HAP-1 (cell line): ENCODE data around the gene FCN3.
A peak's percentile ranks its signal among the peaks of the same experiment; 100 is the strongest.

ENCODE experiments used
- DNase-seq, 2 experiments: peaks; one replicate each; pipeline ENCODE4 v3.0.0-alpha.2; 2016 to 2020; ENCODE audit warnings: low spot score in 2 of 2
- H3K27me3 ChIP-seq: fragments of 250-450 bp; sonication (Bioruptor Pico); 2 replicates; pipeline ENCODE4 v1.5.1; 2020; ENCODE audit warnings: low read depth, mild to moderate bottlenecking, moderate library complexity
- H3K36me3 ChIP-seq: fragments of 250-450 bp; sonication (Bioruptor Pico); replicated peaks from 2 replicates; pipeline ENCODE4 v1.5.1; 2020; ENCODE audit warnings: mild to moderate bottlenecking
- H3K4me1 ChIP-seq: fragments of 250-450 bp; sonication (Bioruptor Pico); 2 replicates; pipeline ENCODE4 v1.5.1; 2020; ENCODE audit warnings: mild to moderate bottlenecking
- H3K4me3 ChIP-seq: fragments of 250-450 bp; sonication (Bioruptor Pico); 2 replicates; pipeline ENCODE4 v1.5.1; 2020; ENCODE audit warnings: mild to moderate bottlenecking, moderate library complexity
- H3K9me3 ChIP-seq: fragments of 250-450 bp; sonication (Bioruptor Pico); 2 replicates; pipeline ENCODE4 v1.5.1; 2020; ENCODE audit warnings: mild to moderate bottlenecking, moderate library complexity
- in situ Hi-C: fragments of 300-500 bp; cut with MboI; formaldehyde crosslinking; loops from 3 replicates; pipeline ENCODE4 v1.14.3; 2020; ENCODE audit warnings: low sequenced_read_pairs, inconsistent platforms, mixed read lengths

FCN3 gene

DNA sequence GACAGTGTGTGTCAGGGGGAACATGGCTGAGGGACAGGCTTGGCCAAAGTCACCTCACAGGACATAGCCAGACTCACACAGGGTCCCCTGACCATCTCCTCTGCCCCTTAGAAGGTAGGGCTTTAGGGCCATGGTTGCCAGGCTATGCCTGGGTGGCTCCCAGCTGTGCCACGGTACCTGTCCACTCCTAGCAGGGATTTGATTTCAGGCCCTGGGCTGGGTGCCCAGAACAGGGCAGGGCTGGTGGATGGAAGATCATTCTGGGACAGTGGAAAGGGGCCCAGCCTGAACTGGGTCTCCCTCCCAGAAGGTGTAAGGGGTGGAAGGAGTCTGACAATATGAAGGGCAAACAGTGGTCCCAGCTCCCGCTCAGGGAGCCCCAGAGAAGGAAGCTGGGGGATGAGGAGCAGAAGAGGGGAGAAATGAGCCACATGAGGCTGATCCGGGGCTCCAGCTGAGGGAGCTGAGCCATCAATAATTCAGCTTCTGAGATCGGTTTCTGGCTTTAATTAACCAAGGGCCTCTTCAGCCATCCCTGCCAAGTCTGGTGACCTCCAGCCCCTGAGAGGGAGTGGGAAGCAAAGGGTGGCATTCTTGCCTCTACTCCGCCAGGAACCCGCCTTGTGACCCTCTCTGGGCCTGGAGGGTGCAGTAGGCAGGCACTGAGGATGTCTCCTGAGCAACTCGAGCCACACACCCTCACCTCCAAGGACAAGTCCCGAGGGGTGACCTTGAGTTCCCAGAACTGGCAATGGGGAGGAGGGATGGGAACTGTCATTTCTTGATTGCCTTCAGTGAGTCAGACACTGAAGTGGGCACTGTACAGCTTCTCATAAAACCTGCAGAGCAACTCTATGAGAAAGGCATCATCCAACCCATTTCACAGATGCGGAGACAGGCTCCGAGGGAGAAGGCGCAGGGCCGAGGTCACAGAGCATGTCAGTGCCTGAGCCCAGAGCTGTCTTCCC, 6.4 kb upstream of the FCN3 start:
- in situ Hi-C loops, result loop anchor here (10.0 kb wide), 1 partner anchor 276 kb away; no protein-coding TSS in a partner anchor
- no peak for DNase-seq
- Histone ChIP-seq H3K36me3 (no peaks in the 10 kb centered on the region), H3K27me3 (no peaks in the 10 kb centered on the region), H3K4me3 (no peak overlapping the region), H3K9me3 (no peaks in the 10 kb centered on the region), H3K4me1 (no peaks in the 10 kb centered on the region)

DNA sequence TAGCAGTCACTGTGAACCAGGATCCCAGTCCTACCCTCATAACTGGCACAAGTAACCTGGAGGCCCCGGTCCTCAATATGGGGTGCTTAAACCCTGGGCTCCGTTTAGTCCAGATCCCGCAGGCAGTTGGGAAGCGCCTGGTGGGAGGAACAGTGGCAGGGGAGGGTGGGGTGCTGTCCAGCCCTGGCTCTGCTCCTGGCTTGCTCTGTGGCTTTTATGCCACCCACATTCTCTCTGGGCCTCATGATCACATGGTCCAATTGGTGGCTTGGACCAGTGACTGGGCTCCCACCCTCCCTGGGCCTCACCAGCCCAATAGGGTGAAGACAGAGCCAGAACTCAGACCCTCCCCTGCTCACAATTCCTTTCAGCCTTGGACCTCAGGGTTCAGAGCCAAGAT, 5.6 kb upstream of the FCN3 start:
- in situ Hi-C loops, result loop anchor here (10.0 kb wide), 1 partner anchor 275 kb away; no protein-coding TSS in a partner anchor
- Histone ChIP-seq H3K36me3 (no peaks in the 10 kb centered on the region), H3K4me1 (no peaks in the 10 kb centered on the region), H3K4me3 (no peak overlapping the region), H3K27me3 (no peaks in the 10 kb centered on the region), H3K9me3 (no peaks in the 10 kb centered on the region)
- DNase-seq, result no peak

DNA sequence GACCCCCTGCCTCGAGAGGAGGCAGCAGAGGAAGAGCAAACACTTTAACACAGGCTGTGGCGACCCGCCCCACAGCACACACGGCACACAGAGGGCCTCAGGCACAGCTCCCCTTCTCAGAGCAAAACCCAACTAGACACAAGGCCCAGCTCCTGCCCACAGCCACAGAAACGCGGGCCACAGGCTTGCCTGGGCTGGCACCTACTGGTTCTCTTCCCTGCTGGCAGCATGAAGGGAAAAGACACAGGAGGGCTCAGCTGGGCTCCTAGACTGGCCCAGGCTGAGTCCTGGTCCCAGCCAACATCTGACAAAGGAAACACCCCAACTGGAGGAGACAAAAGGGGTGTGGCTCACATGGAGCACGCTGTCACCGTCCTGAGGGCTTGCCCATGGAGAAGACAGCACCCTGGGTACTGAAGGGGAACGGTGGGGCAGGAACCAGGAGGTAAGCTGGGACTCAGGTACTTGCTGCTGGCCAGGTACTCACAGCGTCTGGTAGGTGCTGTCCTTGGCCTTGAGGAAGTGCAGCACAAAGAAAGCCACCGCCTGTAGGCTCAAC, 5.0 kb upstream of the FCN3 start:
- no peak overlapping the region for H3K4me3 ChIP-seq
- no peaks in the 10 kb centered on the region for H3K4me1 ChIP-seq
- H3K9me3 ChIP-seq, result no peaks in the 10 kb centered on the region
- in situ Hi-C loops, result loop anchor here (10.0 kb wide), 1 partner anchor 275 kb away; no protein-coding TSS in a partner anchor
- H3K36me3 ChIP-seq, result no peaks in the 10 kb centered on the region
- H3K27me3 ChIP-seq, result no peaks in the 10 kb centered on the region
- DNase-seq, result no peak

DNA sequence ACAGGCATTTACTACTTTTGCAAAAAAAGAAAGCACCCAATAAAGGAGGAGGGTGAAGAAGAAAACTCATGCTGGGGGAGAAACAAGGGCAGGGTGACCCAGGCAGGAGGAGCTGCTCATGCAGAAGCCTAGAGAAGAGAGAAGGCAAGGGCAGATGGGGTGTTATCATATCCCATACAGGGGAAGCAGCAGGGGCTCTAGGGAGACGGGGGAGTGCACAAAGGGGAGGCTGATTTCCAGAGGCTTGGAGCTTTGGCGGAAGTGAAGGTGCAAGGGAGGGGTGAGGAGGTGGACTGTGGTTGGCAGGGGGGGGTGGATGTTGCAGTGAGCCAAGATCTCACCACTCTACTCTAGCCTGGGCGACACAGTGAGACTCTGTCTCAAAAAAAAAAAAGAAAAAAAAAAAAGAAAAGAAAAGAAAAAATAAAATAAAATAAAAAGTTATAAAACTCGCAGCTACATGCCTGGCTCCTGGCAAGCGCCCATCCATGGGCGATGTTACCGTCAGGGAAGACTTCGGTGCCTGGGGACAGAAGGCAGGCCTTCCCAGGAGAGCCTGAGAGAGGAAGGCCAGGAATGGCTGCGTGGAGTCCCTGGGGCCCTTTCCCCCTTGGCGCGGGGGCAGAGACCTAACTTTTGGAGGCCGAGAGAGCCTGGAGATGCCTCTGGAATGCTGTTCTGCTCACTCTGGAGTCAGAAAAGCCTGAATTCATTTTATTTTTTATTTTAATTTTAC, 3.3 kb upstream of the FCN3 start:
- H3K4me1 ChIP-seq, result no peaks in the 10 kb centered on the region
- DNase-seq, result no peak
- H3K27me3 ChIP-seq, result no peaks in the 10 kb centered on the region
- H3K4me3 ChIP-seq, result no peak overlapping the region
- in situ Hi-C loops, result no loop called here
- no peaks in the 10 kb centered on the region for H3K36me3 ChIP-seq
- H3K9me3 ChIP-seq, result no peaks in the 10 kb centered on the region

DNA sequence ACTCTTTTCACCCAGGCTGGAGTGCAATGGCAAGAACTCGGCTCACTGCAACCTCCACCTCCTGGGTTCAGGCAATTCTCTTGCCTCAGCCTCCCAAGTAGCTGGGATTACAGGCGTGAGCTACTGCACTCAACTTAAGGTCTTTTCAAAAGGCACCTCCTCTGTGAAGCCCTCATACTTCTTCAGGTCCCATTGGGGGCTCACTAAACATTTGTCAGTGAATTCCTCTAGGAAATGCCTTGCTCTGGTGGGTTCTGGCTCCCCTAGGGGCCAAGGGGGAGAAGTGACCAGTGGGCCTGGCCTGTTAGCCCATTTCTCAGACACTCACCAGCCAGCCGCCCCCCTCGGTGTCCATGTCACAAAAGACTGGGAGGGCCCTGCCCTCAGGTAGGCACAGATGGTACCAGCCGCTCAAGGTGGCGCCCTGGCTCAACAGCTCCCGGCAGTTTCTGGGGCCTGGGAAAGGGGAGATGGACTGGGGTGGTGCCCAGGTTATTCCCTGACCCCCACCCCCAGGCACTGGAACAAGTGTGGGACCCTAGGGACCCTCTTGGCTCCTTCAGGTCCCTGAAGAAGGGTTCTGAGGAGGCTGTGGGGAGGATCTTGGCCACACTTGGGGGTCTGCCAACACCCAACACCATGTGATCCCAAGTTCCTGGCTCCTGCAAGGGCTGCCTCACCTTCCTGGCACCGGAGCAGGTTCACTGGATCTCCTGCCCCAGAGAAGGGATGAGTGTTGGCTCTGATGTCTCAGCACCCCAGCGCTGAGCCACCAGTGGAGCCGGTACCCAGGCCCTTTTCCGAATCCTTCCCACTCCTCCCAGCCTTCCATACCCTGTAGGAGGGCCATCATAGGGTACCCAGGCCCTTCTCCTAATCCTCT, 1.6 kb downstream of the FCN3 start:
- H3K36me3 ChIP-seq, result no peaks in the 10 kb centered on the region
- in situ Hi-C loops, result no loop called here

DNA sequence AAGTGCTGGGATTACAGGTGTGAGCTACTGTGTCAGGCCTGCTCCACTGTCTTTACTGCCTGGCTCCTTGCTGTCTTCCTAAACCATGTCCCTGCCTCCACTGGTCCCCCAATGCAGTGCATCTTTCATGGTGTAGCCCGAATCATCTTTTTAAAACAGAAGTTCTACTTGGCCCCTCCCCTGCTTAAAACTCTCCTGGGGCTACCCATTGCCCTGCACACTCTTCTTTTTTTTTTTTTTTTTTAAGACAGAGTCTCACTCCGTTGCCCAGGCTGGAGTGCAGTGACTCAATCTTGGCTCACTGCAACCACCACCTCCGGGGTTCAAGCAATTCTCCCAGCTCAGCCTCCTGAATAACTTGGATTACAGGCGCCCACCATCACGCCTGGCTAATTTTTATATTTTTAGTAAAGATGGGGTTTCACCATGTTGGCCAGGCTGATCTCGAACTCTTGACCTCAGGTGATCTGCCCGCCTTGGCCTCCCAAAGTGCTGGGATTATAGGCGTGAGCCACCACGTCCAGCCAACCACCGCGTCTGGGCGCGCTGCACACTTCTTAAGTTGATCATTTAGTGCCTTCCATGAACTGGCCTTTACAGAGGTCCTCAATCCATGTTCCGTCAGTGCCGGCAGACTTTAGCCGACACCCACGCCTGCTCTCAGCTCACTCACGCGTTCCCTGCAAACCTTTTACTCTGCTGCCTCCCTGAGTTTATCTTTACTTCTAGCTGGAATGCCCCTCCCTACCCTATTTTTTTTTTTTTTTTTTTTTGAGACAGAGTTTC, 2.4 kb downstream of the FCN3 start:
- peaks cover 4% of the 10 kb centered on the region; the same call in 1 of the 2 replicates for H3K4me1 ChIP-seq
- no peak overlapping the region for H3K4me3 ChIP-seq
- no peak for DNase-seq
- no peaks in the 10 kb centered on the region for H3K9me3 ChIP-seq
- no peaks in the 10 kb centered on the region for H3K36me3 ChIP-seq
- in situ Hi-C loops, result no loop called here
- no peaks in the 10 kb centered on the region for H3K27me3 ChIP-seq

More for the DNA sequence above, 1.6 kb downstream of the FCN3 start:
- Histone ChIP-seq H3K4me3 (no peak overlapping the region), H3K4me1 (no peaks in the 10 kb centered on the region), H3K9me3 (no peaks in the 10 kb centered on the region), H3K27me3 (no peaks in the 10 kb centered on the region)
- DNase-seq, result peak in 1 of 2 experiments; percentile 34

DNA sequence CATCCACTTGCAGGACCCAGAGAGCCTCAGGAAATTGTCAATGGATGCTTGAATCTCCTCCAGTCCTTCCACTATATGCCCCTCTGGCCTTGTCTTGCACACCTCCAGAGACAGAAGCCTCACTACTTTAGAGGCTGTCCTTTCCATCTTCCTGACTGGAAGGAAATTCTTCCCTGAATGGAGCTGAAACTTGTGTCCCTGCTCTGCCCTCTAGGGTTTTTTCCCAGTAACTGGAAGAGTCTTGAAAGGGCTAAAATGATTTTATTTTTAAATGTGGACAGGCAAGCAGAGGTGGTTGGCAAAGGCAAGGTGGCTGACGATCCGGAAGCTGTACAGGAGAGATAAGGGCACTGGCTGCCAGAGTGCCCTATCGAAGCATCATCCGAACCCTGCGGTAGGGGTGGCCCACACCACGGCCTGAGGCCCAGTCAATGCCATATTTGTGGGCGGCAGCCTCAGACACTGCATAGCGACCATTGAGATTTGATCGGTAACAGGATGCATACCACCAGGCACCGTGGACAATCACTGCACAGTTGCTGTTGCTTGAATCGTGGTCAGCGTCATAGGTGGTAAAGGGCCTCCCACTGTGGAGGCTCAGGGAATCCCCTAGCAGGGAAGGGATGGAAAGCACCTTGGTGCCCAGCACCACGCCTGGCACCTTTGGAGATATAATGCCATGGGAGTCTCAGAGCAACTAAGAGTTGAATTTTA, 5.6 kb downstream of the FCN3 start:
- in situ Hi-C loops, result no loop called here
- no peak for DNase-seq

DNA sequence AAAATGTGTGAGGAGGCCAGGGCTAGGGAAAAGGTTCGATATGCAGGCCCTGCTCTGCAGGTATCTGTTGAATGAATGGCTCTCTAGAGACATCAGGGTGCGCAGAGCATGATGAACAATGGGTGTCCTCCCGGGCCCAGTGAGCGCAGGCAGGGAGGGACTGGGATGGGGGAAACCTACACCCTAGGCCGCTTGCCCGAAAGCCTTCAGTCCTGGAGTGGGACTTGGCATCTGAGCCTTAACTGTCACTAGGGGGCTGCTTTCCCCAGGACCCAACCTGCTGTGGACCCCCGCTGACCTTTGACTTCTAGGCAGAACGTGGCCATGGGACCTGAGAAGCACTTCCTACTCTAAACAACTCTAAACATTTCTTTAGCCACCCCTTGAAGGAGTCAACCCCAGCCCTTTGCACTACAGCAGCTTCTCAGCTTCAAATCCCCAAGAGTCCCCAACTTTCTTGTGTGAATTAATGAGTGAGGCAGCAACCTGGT, 7.4 kb downstream of the FCN3 start:
- Histone ChIP-seq H3K4me1 (peaks cover 6% of the 10 kb centered on the region; the same call in 1 of the 2 replicates), H3K9me3 (no peaks in the 10 kb centered on the region), H3K4me3 (peak overlapping the region; percentile 47), H3K36me3 (no peaks in the 10 kb centered on the region), H3K27me3 (no peaks in the 10 kb centered on the region)
- in situ Hi-C loops, result no loop called here
- DNase-seq, result no peak

More for the DNA sequence above, 5.6 kb downstream of the FCN3 start:
- H3K9me3 ChIP-seq, result no peaks in the 10 kb centered on the region
- H3K36me3 ChIP-seq, result no peaks in the 10 kb centered on the region
- no peak overlapping the region for H3K4me3 ChIP-seq
- no peaks in the 10 kb centered on the region for H3K27me3 ChIP-seq
- H3K4me1 ChIP-seq, result peaks cover 6% of the 10 kb centered on the region; the same call in 1 of the 2 replicates

DNA sequence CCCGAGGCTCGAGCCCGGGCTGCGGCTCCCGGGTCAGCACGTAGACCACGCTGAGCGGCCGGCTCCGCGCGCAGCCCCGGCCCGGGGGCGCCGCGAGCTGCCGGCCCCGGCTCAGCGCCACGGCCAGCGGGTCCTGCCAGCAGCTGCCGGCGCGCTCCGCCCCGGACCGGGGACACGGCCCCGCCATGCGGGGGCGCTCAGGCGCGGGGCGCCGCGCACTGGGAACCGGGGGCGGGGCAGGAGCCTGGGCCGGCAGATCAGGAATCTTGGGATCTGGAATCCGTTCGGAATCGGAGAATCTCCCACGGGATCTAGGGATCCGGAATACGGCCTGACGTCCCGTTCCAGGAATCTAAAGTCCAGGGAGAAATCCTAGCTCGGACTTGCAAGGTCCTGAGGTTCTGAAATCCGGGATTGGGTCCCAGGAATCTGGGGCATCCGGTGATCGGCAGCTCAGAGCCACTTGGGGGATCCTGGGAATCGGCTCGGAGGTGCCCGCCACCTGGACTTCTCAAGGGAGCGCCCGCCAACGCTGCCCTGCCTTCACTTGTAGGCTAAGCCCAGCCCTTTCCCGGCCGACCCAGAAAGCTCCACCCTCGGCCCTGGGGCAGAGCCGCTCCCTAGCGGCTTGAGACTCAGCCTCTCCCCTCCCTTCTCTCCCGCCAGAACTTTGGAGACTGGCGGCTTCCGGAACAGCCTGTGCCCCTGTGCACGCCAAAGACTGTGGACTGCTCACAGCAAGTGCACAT, 8.0 kb downstream of the FCN3 start, which contains the start of gene MAP3K6:
Gene MAP3K6, minus strand, starts transcription at position 551 of the 749 bp plus-strand sequence. Its CDS starts 364 bp downstream, at position 187.
- in situ Hi-C loops, result no loop called here
- DNase-seq, result peak; percentile 82 to 92
- H3K4me1 ChIP-seq, result peaks cover 6% of the 10 kb centered on the region; the same call in 1 of the 2 replicates
- H3K4me3 ChIP-seq, result peak within 1 kb of the TSS; percentile 59
- no peaks in the 10 kb centered on the region for H3K36me3 ChIP-seq
- H3K27me3 ChIP-seq, result no peaks in the 10 kb centered on the region
- H3K9me3 ChIP-seq, result no peaks in the 10 kb centered on the region

DNA sequence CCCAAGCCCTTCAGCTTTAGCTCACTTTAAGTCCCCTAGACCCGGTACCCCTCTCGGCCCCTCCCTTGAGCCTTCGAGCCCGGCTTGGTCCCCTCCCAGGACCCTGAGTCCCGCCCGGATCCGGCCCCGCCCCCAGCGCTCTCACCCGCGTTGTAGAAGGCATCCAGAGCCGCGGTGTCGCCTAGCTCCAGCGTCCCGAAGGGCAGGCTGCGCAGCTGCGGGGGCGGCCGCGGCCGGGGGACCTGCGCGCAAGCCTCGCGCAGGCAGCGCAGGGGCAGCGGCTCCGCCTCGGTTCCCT, 8.6 kb downstream of the FCN3 start:
- Histone ChIP-seq H3K4me1 (peaks cover 6% of the 10 kb centered on the region; the same call in 1 of the 2 replicates), H3K4me3 (peak overlapping the region; percentile 59), H3K9me3 (no peaks in the 10 kb centered on the region), H3K36me3 (no peaks in the 10 kb centered on the region), H3K27me3 (no peaks in the 10 kb centered on the region)
- in situ Hi-C loops, result no loop called here
- DNase-seq, result peak; percentile 73 to 95

DNA sequence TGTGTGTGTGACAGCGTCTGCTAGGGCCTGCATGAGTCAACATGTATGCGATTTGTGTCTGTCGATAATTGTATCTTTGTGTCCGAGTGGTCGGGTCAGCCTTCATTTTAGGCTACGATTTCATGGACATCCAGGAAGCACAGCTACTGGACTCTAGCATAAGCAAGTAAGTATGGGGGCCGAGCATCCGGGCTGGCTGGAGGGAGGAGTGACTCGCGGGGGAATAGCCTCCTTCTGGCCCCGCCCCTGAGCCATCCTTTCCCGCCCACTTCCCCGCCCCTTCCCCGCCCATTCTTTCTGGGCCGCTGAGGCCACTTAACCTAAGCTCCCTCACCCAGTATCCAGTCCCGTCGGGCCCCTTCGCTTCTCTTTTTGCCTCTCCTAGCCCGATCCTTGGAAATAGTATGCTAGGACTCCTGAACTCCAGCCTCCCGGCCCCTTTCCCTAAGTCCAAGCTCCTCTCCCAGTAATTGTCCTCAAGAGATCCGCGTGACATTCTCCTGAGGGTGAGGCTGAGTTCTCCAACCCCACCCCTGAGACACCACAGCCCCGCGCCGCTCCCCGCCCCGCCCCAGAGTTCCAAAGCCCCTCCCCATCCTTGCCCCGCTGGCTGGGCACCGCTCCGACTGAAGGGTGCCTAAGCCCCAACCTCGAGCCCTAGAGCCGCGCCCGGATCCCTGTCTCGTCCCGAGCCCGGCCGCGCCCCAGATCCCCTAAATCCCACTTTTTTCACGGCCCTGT, 9.1 kb downstream of the FCN3 start:
- Histone ChIP-seq H3K36me3 (no peaks in the 10 kb centered on the region), H3K27me3 (no peaks in the 10 kb centered on the region), H3K4me3 (peak overlapping the region; percentile 59), H3K9me3 (no peaks in the 10 kb centered on the region), H3K4me1 (peaks cover 6% of the 10 kb centered on the region; the same call in 1 of the 2 replicates)
- in situ Hi-C loops, result no loop called here
- DNase-seq, result peak; percentile 75 to 93
